HG02610 (cell line): ENCODE results near the gene BDH1.
"Not testable (repeated sequence)": the region's sequence is repeated elsewhere in the genome, so short reads cannot be mapped to it uniquely, and the experiment has no call there.

ENCODE experiments used
- ATAC-seq: cut with Tn5 transposase; IDR thresholded peaks from one replicate; pipeline ENCODE4 v1.9.1; 2021; ENCODE audit warnings: mild to moderate bottlenecking, moderate library complexity; ENCODE audit not compliant: unreplicated experiment

The BDH1 gene

GRCh38 chr3:197578376-197578775 is 22.6 kb upstream of the BDH1 start:
- no peak for ATAC-seq

- ATAC-seq: no peak
These were observed 21.8 kb upstream of the BDH1 start for GRCh38 chr3:197577366-197578074.

- ATAC-seq: no peak
These were observed 21.1 kb upstream of the BDH1 start for GRCh38 chr3:197576838-197577237.

- no peak for ATAC-seq
These were observed 19.6 kb upstream of the BDH1 start for GRCh38 chr3:197575362-197575761.

GRCh38 chr3:197574396-197574991 is 18.7 kb upstream of the BDH1 start:
- not testable (repeated sequence) for ATAC-seq

- ATAC-seq: no peak
These were observed 17.4 kb upstream of the BDH1 start for GRCh38 chr3:197573048-197573767.

- ATAC-seq: not testable (repeated sequence)
These were observed 16.1 kb upstream of the BDH1 start for GRCh38 chr3:197571880-197572172.

- ATAC-seq: not testable (repeated sequence)
These were observed 15.5 kb upstream of the BDH1 start for GRCh38 chr3:197571074-197571879.

GRCh38 chr3:197569433-197569832 is 13.7 kb upstream of the BDH1 start:
- ATAC-seq: not testable (repeated sequence)

- no peak for ATAC-seq
These were observed 12.3 kb upstream of the BDH1 start for GRCh38 chr3:197567904-197568681.

GRCh38 chr3:197566155-197566554 is 10.4 kb upstream of the BDH1 start:
- not testable (repeated sequence) for ATAC-seq

GRCh38 chr3:197564097-197564843 is 8.5 kb upstream of the BDH1 start:
- no peak for ATAC-seq

- ATAC-seq: no peak
These were observed 6.9 kb upstream of the BDH1 start for GRCh38 chr3:197562398-197563251.

- no peak for ATAC-seq
These were observed 6.2 kb upstream of the BDH1 start for GRCh38 chr3:197561926-197562325.

- ATAC-seq: no peak
These were observed 3.9 kb upstream of the BDH1 start for GRCh38 chr3:197559651-197560050.

- ATAC-seq: peak; percentile 96
These were observed 1.0 kb downstream of the BDH1 start for GRCh38 chr3:197554562-197555280.

GRCh38 chr3:197554196-197554561 is 1.6 kb downstream of the BDH1 start:
- ATAC-seq: peak; percentile 1

GRCh38 chr3:197552198-197552597 is 3.6 kb downstream of the BDH1 start:
- ATAC-seq: no peak
